ENCODE measurements around the gene VWC2L.

DNA sequence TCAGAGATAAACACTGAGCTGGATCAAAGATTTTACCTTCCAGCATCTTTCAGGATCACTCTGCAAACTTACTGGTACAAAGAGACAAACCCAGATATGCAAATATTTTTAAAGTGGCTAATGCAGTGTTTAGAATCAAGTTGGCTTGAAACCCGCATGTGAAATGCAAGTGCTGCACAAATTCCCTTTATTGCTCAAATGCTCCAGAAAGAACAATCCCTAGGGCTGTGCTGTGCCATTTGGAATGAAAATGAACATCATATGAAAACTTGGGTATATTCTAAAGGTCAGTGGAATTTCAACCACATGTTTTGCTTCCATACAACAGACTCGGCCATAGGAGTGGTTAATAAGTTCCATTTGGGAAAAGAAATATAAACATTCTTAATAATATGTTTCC, 139.1 kb downstream of the VWC2L start:
- TF ChIP-seq POLR2A (IDR thresholded peaks at IDR 0.05): no peak
- TF ChIP-seq, protein P1, sequence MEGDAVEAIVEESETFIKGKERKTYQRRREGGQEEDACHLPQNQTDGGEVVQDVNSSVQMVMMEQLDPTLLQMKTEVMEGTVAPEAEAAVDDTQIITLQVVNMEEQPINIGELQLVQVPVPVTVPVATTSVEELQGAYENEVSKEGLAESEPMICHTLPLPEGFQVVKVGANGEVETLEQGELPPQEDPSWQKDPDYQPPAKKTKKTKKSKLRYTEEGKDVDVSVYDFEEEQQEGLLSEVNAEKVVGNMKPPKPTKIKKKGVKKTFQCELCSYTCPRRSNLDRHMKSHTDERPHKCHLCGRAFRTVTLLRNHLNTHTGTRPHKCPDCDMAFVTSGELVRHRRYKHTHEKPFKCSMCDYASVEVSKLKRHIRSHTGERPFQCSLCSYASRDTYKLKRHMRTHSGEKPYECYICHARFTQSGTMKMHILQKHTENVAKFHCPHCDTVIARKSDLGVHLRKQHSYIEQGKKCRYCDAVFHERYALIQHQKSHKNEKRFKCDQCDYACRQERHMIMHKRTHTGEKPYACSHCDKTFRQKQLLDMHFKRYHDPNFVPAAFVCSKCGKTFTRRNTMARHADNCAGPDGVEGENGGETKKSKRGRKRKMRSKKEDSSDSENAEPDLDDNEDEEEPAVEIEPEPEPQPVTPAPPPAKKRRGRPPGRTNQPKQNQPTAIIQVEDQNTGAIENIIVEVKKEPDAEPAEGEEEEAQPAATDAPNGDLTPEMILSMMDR (IDR thresholded peaks at IDR 0.05): no peak

All from esophagus squamous epithelium (tissue), 4 donors.